Tibial nerve (tissue), 4 donors: ENCODE data around the gene MFSD11.

Source experiments
- CTCF ChIP-seq, 5 experiments: fragments of 200-600 bp in 3 of 5; fragments of 450-650 bp in 2 of 5; sonication (generic) in 3 of 5; IDR thresholded peaks; one replicate each; pipeline ENCODE4 v1.5.1; 2016 to 2019; ENCODE audit warnings: antibody characterized with exemption in 5 of 5, mild to moderate bottlenecking in 3 of 5, moderate library complexity in 2 of 5
- EP300 ChIP-seq, 2 donors: sonication (generic); formaldehyde crosslinking; IDR thresholded peaks; one replicate each; pipeline ENCODE4 v1.6.1; 2017; ENCODE audit warnings: antibody characterized with exemption in 2 of 2, mild to moderate bottlenecking in 1 of 2
- POLR2A ChIP-seq, 2 donors: fragments of 450-650 bp; IDR thresholded peaks; one replicate each; pipeline ENCODE4 v1.6.1; 2017; ENCODE audit warnings: antibody characterized with exemption in 2 of 2, mild to moderate bottlenecking in 2 of 2, moderate library complexity in 2 of 2

- no peak for TF ChIP-seq CTCF (IDR thresholded peaks at IDR 0.05)
- TF ChIP-seq EP300 (IDR thresholded peaks at IDR 0.05), result no peak
- no peak for TF ChIP-seq POLR2A (IDR thresholded peaks at IDR 0.05)
Measured at GRCh38 chr17:76720211-76720610, 17.7 kb upstream of the MFSD11 start.
